GM18526 (cell line): ENCODE results near the gene FCMR.

Experiments used
- POLR2A ChIP-seq: IDR thresholded peaks from 3 replicates; pipeline ENCODE4 v1.6.1; 2011; ENCODE audit not compliant: insufficient read length; ENCODE audit errors: extremely low read depth

FCMR gene

DNA sequence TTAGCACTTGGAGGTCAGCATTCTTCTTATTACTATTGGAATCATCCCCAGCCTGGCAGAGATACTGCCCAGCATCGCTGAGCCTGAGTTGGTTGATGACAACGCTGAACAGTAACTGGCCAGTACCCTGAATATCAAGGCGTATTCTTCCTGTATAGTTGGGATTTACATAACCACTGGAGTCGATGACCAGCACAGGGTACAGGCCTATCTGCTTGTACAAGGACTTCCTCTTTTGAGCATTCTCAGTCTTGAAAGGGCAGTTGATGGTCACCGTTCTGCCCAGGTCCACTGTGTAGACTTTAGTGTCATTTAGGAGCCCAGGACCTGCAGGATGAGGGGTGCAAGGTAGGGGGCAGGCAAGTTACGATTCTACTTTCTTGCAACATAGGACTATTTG lies 15.7 kb upstream of the FCMR start:
- TF ChIP-seq POLR2A: no peak

DNA sequence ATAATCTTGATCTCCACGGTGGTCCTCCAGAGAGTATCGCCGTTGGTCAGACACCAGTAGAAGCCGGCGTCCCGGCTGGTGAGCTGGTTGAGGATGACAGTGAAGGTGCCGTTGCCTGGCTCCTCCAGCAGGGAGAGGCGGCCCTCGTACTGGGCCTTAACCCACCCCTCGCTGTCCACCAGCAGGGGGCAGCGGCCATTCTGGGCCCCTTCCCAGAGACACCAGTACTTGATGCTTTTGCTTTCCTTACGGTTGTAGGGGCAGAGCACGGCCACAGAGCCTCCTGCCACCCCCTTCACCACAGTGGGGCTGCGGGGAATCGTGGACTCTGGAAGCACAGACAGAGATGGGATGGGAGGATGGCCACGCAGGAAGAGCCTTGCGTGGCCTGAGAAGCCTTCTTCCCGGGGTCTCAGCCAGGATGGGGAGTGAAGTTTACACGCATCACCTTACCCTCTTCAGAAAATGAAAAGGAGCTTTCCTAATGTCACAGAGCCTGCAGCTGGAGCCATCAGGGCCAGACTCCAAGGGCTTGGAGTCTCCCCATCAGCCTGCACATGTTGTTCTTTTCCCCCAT lies 13.8 kb upstream of the FCMR start:
- TF ChIP-seq POLR2A: no peak

DNA sequence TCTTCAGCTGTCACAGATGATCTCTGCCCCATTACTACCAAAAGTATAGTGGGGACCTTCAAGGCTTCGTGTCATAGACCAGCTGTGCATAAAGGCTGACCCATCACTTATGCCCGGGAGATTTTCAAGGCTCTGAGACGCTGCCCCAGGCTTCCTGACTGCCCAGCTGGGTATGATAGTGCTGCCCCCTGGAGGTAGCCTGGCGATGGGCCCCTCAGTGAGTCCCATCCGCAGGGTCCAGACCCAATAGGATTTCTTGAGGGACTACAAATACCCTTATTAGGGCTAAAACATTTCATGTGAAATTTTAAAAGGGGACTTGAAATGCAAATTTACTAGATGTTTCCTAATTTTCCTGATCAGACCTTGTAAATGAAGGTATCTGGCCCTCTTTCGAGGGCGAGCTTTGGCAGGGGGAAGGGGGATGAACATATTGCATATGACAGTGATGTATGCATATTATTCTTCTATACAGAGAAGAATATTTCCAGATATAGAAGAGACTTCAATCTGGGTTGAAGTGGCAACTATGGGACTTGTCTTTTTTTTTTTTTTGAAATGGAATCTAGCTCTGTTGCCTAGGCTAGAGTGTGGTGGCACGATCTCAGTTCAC lies 11.7 kb upstream of the FCMR start:
- no peak for TF ChIP-seq POLR2A

DNA sequence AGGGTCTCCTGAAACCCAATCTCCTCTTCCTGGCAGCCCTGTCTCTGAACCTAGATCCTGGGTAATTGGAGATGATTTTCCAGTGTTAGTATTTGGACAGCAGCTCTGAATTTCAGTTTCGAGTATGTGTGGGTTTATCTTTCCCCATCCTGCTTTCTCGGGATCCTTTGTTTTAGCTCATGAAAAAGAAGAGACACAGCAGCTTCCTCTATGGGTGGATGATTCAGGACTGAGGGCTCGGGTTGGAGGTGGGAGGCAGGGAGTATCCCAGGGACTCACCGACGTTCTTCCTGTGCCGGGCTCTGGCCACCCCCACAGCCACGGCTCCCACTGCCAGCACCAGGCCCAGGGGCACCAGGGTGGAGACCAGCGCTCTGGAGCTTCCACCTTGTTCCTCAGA lies 10.4 kb upstream of the FCMR start:
- TF ChIP-seq POLR2A: no peak

DNA sequence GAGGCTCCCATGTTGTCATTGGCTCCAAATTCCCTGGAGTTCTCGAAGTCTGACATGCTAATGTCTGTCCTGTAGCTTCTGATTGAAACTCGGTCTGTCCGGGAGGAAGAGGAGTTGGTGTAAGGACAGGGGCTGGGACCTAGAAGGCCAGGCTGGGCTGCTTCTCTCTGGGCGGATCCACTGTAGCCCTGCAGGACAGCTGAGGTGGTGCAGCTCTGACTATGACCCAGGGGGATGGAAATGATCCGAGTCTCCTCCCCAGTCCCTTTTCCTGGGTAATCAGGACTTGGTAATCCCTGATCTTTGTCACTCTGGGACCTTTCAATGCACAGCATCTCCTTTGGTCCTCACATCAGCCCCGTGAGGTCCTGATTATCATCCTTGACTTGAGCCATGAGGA lies 10.0 kb upstream of the FCMR start:
- no peak for TF ChIP-seq POLR2A

DNA sequence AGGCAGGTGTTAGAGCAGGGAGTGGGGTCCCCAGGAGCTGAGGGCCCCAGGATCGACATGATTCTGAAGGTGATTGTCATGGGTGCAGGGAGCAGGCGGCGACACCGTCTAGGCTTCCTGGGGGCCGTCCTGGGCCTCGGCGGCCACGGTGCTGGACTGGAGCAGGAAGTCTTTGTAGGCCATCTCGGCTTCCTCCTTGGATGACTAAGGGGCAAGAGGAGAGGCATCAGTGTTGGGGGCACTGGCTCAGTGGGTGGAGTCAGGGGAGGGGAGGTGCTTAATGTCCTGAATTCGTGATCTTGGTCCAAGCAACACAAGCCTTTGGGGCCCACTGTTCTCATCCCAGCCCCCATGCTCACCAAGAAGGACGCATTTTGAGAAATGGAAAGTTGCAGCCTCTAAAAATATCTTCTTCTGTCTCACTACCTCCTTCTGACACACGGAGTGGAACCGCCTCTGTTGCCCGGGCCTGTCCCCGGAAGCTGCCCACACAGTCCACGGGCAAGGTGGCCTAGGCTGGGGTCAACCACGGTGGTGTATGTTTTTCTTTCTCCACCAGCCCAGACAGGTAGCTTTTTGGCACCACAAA lies 8.6 kb upstream of the FCMR start:
- TF ChIP-seq POLR2A: peak; percentile 65

DNA sequence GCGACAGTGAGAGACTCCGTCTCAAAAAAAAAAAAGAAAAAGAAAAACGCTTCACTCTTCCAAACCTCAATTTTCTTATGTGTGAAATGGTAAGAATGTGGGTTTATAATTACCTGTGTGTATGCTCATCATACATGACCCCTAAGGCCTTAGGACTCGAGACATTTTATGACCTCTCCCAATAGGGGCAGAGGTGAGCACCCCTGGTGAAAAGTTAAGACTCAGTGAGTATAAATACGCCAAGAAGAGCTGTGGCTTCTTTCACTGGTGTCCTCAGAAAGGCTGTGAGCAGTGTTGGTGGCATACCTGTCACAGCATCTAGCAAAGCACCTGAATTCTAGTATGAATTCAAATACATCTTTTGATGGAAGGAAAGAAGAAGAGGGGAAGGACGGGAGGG lies 7.8 kb upstream of the FCMR start:
- no peak for TF ChIP-seq POLR2A

DNA sequence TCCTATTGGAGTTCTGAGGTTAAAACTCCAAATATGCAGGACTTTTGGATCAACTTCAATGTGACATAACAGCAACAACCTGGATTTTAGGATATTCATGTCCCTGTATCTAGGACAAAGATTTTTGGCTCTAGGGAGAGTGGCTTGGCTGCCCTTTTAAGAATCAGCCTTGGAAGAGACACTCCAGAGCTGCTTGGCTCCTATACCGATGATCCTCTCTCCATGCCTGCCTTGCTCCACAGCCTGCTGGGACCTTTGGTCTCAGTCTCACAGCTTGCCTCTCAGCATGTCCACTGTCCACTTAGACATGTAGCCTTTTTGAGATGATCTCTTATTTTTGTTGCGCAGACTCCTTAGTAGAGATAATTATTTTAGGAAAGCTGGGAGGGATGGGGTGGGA lies 4.5 kb upstream of the FCMR start:
- TF ChIP-seq POLR2A: no peak

DNA sequence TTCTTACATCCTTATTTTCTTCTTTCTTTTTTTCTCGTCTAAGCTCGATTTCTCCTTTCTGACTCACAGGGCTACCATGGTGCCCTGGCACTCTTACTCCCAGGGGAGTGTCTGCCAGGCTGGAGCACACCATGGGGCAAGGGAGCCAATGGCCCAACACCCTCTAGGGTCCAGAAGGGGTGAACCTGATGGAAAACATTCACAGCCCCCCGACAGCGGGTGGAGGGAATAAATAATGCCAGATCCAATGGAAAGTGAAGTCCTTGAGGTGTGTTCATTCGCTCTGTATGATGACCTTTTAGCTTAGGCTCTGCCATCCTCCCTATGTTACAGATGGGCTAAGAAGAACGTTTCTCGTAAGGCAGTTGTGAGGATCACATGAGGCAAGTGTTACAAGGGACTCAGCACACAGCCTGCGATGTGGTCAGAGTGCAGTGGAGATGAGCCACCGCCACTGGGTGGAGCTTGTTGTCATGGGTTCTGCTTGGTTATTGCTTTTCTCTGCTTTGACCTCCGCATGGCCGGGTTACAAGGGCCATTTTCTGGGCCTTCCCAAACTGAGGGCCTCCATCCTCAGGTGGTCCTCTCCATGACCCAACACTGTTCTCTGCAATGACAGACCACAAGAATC lies 3.5 kb upstream of the FCMR start:
- TF ChIP-seq POLR2A: peak; percentile 40

DNA sequence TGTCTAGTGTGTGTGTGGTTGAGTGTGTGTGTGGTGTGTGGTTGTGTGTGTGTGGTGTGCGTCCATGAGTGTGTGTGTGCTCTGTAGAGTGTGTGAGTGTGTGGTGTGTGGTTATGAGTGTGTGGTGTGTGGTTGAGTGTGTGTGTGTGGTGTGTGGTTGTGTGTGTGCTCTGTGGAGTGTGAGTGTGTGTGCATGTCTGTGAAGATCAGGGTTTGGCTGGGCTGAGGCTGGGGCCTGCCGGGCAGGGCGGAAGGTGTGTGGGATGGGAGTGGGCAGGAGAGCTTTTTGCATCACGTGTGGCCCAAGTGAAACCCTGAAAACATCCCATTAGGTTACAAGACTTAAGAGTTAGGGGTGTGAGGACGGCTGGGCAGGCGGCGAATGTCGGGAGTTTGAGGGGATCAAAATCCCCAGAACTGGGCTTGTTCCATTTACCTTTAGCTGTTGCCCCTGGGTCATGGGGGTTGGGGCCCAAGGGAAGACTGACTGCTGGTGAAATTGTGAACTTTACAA lies 2.9 kb upstream of the FCMR start:
- TF ChIP-seq POLR2A: no peak

DNA sequence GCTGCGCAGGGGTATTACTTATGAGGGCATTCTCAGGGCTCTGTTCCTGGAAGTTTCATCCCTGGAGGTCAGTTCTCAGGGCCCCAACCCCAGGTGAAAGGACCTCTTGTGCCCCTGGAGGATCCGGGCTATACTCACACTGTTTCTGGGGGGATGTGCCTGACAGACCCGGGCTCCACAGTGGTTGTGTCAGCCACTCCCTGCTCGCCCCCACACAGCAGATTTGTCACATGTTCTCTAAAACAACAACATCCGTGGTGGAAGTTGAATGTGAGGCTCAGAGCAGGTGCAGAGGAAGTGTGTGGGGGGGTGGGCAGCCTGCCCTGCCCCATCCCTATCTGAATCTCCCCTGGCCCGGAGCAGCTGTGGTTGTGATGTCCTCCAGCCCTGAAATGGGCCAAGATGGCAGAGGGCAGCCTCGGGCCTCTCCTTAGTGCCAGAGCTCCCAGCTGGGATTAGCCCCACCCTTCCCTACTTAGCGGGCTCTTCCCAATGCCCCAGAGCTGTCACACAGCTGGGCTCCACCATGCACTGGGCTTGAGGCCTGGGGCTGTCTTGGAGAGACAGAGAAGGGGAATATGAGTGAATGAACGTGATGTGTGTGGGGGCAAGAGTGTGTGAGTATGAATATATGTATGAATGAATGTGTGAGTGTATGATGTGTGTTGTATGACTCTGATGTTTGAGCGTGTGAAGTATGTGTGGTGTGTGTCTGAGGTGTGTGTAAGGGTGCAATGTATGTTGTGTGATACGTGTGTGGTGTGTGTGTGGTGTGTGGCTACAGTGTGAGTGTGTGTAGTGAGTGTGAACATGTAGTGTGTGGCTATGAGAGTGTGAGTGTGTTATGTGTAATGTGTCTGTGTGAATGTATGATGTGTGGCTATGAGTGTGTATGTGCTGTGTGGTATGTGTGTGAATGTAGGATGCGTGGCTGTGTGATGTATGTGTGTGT lies 1.5 kb upstream of the FCMR start:
- peak; percentile 43 for TF ChIP-seq POLR2A

DNA sequence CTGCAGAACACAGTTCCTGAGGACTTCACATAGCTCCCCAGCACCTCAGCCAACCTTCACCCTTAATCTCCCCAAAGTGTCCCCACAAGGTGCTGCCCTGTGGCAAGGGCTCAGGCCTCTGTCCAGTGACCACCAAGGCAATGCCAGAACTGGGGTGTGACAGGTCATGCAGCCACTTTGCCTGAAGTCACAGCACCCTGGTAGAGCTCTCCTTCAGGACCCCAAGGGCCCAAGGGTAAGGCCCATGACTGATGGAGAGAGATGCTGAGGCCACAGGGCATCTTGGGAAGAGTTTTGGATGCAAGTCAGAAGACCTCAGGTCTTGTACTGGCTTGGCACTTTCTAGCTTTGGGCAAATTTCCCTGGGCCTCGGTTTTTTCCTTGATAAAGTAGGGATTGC lies 783 bp upstream of the FCMR start:
- TF ChIP-seq POLR2A: no peak

DNA sequence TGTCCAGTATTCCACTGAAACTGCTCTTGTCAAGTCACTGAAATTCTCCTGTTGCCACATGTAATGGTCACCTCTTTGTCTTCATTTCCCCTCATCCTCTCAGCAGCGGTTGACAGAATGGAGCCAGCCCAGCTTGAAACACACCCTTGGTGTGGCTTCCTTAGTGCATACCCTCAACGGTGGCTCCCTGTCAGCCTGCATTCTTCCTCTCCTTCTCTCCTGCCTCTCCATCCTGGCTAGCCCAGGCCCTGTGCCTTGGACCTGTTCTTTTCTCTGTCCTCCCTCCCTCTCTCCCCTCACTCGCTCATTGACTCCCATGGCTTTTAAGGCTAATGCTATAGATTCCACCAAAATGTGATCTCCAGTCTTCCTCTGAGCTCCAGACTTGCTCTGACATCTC lies 3.7 kb downstream of the FCMR start:
- TF ChIP-seq POLR2A: no peak

DNA sequence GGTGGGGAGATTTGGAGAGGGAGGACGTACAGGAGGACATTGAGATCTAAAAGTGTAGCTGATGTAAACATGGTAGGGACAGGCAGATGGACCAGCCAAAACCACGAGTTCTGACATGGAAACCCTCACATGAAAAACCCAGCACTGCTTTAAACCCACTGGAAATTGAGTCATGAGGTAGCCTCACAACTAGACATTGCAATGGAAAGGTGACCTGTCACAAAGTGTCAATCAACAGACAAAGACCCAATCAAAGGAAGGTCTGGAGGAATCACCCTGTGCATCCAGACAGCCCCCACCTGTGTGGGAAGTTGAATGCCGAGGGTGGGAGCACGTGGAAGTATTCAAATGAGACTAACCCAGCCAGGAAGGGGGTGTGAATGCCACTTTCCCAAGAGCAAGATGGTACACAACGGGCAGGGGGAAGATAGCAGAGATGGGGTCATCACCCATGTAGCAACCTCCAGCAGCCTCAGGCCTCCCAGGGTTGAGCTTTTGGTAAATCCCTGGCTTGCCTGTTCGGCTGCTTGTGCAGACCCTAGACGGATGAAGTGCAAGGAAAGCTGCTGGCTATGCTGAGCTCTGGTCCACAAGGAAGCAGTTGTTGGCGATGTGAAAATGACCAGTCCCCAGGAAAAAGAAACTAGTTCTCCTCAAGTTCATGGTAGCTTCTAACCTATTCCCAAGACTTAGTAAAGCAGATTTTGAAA lies 5.6 kb downstream of the FCMR start:
- TF ChIP-seq POLR2A: no peak
